SK-N-SH (cell line): ENCODE measurements around the gene PPT2.

Experiments
- EP300 ChIP-seq, 2 experiments: IDR thresholded peaks; 2 replicates each; pipeline versions ENCODE4 v1.4.0 to v1.6.1; 2012; ENCODE audit warnings: borderline replicate concordance in 1 of 2, low read depth in 1 of 2, low read length in 1 of 2
- EZH2phosphoT487 ChIP-seq: fragments of 200-600 bp; sonication (generic); IDR thresholded peaks from 2 replicates; pipeline ENCODE4 v1.6.1; 2017; ENCODE audit warnings: low read depth, mixed run types, mild to moderate bottlenecking, antibody characterized with exemption, moderate library complexity, borderline replicate concordance
- FOXM1 ChIP-seq: IDR thresholded peaks from 2 replicates; pipeline ENCODE4 v1.4.0; 2012; ENCODE audit warnings: low read depth, mild to moderate bottlenecking
- GATA2 ChIP-seq: sonication (generic); formaldehyde crosslinking; IDR thresholded peaks from 2 replicates; pipeline ENCODE4 v1.5.0; 2020; ENCODE audit warnings: mild to moderate bottlenecking, missing genetic modification reagents
- JUND ChIP-seq: IDR thresholded peaks from 2 replicates; pipeline ENCODE4 v1.4.0; 2012
- POLR2AphosphoS5 ChIP-seq: IDR thresholded peaks from 2 replicates; pipeline ENCODE4 v1.6.1; 2012; ENCODE audit warnings: low read depth, low read length
- RXRA ChIP-seq: IDR thresholded peaks from 2 replicates; pipeline ENCODE4 v1.4.0; 2012; ENCODE audit warnings: low read depth, mild to moderate bottlenecking, borderline replicate concordance
- SMC3 ChIP-seq: IDR thresholded peaks from 2 replicates; pipeline ENCODE4 v1.6.1; 2012; ENCODE audit warnings: low read depth, low read length, improper control_type of control experiment
- TAF1 ChIP-seq: IDR thresholded peaks from 2 replicates; pipeline ENCODE4 v1.6.1; 2012; ENCODE audit warnings: low read depth, mild to moderate bottlenecking, low read length, moderate library complexity, borderline replicate concordance
- TCF12 ChIP-seq: IDR thresholded peaks from 2 replicates; pipeline ENCODE4 v1.4.0; 2012
- TF ChIP-seq, protein P1 (sequence below): fragments of 200-600 bp; sonication (generic); IDR thresholded peaks from 2 replicates; pipeline ENCODE4 v1.6.1; 2017; ENCODE audit warnings: antibody characterized with exemption, mild to moderate bottlenecking, moderate library complexity
- TF ChIP-seq, protein P2 (sequence below): fragments of 150-350 bp; IDR thresholded peaks from 2 replicates; pipeline ENCODE4 v1.6.1; 2017; ENCODE audit warnings: antibody characterized with exemption, low read length, low read depth, borderline replicate concordance

DNA sequence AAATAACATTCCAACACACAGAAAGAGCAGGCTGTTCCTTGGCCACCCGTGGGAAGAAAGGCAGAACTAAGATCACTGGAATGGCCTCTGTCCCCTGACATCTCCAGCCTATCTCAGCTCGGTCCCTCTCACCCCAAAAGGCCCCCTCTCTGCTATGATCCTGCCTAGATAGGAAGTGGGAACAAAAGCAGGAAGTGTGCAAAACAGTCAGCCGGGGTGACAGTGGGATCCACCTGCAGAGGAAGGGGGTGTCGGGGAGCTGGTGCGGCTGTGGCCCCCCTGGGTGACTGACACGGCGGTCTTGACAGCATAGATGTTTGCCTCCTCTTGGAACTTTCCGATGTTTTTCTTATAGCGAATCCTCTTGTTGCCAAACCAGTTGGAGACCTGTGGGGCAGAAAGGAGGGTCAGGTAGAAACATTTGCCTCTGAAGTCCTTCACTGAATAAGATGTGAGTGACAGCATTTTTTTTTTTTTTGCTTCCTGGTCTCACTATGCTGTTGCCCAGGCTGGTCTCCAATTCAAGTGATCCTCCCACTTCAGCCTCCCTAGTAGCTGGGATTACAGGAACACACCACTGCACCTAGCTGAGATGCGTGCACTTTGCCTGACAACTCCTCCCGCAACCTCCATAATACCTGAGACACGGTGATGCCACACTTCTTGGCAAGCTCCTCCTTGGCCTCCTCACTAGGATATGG, 33.2 kb downstream of the PPT2 start:
- TF ChIP-seq, protein P1, sequence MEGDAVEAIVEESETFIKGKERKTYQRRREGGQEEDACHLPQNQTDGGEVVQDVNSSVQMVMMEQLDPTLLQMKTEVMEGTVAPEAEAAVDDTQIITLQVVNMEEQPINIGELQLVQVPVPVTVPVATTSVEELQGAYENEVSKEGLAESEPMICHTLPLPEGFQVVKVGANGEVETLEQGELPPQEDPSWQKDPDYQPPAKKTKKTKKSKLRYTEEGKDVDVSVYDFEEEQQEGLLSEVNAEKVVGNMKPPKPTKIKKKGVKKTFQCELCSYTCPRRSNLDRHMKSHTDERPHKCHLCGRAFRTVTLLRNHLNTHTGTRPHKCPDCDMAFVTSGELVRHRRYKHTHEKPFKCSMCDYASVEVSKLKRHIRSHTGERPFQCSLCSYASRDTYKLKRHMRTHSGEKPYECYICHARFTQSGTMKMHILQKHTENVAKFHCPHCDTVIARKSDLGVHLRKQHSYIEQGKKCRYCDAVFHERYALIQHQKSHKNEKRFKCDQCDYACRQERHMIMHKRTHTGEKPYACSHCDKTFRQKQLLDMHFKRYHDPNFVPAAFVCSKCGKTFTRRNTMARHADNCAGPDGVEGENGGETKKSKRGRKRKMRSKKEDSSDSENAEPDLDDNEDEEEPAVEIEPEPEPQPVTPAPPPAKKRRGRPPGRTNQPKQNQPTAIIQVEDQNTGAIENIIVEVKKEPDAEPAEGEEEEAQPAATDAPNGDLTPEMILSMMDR: no peak
- TF ChIP-seq SMC3 (no peak), POLR2AphosphoS5 (no peak), FOXM1 (no peak), EP300 (IDR thresholded peaks at IDR 0.05; ENCODE audit: borderline replicate concordance in 1 of 2, low read depth in 1 of 2, low read length in 1 of 2) (no peak), TCF12 (no peak), JUND (no peak), TAF1 (no peak), EZH2phosphoT487 (no peak), RXRA (no peak), GATA2 (CRISPR knock-in tag) (no peak)
- TF ChIP-seq, protein P2, sequence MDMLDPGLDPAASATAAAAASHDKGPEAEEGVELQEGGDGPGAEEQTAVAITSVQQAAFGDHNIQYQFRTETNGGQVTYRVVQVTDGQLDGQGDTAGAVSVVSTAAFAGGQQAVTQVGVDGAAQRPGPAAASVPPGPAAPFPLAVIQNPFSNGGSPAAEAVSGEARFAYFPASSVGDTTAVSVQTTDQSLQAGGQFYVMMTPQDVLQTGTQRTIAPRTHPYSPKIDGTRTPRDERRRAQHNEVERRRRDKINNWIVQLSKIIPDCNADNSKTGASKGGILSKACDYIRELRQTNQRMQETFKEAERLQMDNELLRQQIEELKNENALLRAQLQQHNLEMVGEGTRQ: no peak
